NCI-H1105 (cell line): Measurements from ENCODE around the gene LRMDA.

Experiments
- DNase-seq: peaks from one replicate; lab custom pipeline; 2025; lab: John Stamatoyannopoulos, UW

Gene LRMDA

DNA sequence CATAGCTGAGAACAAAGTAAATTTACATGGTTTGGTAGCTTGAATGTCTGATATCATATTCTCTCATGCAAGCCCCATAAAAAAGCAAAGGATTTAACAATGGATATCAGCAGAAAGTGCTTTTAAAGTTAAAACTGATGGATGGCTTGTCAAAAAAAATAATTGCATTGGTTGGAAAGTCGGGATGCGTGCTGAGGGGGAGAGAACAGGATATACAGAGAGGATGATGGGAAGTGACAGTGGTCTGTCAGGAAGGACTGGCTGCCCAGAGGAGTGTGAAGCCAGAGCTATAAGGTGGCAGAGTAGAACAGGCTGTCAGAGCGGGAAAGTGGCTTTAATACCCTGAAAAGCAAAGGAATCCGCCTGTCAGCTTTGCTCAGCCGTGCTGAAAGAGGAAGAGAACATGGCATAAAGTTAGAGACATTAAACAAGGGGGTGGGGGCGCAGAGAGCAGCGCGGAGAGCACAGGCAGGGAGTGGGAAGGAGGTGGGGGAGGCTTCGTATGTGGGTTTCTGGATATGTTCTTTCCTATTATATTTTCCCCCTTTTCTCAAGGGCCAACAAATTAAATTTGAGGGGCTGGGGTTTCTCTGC is 493.0 kb downstream of the LRMDA start:
- DNase-seq, result no peak

DNA sequence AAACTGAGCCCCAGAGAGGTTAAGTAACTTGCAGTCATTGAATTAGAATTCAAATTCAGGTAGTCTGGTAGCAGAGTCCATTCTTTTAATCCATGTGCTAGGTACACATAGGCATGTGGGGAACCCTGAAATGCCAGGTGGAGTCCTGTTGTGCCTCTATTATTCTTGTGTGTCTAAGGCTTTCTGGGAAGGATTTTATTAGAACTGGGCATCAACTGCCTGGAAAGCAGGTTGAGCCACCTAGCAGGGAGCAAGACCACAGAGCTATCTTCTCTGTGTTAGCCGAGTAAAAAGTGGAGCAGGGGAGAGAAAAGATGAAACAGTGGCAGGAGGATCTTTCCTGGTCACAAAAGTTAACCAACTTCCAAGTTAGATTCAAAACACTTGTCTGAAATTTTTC is 494.6 kb downstream of the LRMDA start:
- DNase-seq, result no peak

DNA sequence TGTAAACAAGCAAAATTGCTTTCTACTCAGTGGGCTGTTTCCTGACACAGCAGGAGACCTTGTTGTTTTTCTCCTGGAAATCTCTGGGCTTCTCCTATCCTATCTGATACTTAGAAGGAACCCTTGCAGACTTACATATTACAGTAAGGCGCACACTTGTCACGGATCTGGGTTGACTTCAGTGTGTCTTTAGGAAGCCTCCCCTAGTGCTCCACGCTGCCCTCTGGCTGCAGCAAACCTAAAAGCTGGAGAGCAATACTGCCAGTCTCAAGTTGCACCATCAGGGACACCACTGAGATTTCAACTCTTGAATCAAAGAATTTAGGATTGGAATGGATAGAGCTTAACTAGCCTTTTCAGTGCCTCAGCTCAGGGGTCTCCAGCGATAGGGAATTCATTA is 495.3 kb downstream of the LRMDA start:
- DNase-seq, result no peak

DNA sequence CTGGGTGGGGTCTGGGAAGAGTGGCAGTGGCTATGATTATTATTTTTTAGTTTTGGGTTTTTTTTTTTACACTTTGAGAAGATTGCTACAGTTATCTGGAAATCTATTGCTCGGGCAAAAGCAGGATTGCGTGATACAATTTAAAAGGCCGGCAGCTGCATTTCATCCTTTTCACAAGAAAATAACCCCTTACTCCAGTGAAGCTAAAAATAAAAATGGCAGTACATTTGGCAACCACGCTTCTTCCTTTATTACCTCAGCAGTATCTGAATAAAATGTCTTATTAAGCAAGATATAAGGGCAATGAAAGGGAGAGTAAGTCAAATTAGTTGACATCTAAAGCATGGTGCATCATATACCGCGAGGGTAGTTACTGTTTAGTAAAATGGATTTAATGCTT is 496.8 kb downstream of the LRMDA start:
- DNase-seq, result no peak

DNA sequence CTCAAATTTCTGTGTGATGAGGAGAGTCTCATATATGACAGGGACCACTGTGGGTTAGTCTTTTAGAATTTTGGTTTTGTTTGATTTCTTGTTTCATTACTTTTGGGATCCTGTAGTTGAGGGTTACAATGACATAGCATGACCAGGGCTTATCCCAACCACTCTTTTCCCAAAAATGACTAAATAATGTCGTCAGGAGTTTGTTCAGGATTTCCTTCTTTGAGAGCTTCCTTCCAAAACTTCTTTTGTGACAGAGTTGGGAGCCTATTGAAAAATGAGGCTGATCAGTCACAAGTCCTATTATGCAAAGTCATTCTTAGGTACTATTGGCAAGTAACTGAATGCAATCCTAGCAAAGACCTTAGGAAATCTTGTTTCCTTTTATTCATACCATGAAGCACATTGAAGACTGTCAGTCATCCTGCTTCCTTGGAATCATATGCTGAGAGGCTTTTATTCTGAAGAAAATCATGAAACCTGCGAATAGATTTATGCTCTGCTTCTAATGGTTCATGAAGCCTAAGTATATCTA is 498.3 kb downstream of the LRMDA start:
- no peak for DNase-seq

DNA sequence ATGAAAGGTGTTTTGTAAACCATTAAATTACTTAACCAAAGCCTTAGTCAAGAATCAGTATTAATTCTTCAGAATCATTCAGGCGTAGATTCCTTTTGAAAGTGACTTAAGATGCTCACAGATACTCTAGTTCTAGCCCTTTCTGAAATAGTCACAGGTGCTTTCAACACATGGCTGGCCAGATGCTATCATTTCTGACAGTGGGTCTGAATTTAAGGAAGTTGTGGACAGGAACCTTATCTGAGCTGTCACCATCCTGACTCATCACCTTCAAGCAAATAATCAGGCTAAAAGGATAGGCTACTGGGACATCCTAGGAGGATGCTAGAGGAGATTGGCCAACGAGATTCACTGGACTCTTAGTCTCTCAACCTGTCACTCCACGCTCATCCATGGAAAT is 501.5 kb downstream of the LRMDA start:
- no peak for DNase-seq

DNA sequence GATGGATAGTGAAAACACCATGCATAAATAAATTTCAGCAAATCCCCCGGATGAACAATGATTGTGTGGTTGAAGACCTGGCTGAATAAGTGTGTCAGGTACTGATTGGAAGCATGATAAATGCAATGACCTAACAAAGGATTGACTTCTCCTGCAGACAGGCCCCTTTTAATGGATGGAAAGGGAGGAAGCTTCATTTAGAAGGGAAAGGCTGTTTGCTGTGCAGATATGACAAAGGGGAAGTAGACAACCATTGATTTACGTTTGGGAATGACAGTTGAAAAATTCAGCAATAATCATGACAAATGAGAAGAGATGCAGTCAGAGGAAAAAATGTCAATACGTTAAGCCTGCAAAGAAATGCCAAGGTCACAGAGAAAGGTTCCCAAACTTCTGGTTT is 503.8 kb downstream of the LRMDA start:
- DNase-seq, result no peak

DNA sequence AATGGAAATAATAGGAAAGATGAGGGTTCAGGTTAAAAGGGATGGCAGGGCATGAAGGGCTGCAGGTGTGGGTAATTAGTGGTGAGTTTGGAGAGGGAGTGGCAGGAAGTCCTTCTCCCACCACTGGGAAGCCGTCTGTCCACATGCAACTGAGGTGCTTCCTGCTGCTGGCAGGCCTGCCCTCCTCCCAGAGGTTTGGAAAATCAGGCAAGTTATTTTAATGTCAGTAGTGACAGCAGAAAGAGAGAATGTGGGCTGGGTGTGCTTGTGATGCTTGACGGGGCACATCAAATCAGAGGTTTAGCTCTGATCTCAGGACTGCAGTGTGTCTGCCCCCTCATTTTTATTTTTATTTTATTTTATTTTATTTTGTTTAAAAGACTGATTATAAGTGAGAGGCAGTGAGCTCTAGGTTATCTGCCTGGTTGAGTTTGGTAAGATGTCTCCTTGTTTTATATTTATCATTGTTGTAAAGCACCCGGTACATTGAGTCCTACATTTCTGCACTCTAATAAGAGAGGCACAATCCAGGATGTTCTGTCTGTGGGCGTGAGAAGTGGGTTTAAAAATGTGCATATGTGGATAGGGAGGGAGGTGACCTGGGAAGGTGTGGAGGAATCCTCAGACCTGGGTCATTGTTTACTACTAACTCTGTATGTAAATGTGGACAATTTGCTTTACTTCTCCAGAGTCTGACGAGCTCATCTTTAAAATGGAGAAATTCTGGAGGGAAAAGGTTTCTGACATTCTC is 504.4 kb downstream of the LRMDA start:
- DNase-seq, result no peak

DNA sequence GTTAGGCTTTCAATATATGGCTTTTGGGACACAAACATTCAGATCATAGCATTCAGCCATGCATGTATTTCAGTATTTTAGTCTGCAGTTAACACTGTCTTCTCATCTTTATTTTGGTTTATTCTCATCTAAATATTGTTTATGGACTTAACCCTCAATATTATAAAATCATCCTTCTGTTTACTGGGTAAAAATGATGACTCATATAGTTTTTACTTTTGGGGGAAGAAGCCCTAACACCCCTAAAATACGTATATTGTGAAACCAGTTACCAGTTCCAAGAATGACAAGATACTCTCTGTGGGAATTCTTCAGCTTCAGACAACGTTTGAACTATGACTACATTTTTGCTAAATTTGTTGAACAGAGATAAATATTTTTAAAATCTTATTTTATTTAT is 505.4 kb downstream of the LRMDA start:
- DNase-seq, result no peak

DNA sequence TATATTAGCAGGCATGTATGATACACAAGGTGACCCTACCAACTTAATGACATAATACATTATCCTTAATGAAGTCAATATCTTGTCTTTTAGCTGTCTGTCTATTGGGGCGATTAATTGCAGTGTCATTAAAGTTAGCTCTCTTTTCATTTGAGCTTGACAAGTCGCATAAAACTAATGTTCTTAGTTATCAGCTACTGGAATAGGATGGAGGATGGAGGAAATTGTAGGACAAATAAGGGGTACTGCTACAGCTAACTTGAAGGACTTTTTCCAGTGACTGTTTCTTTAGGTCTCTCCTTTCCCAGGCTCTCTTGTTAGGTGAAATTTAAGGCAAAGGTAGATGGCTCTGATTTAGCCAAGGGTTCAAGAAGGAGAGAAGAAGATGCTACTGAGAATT is 506.4 kb downstream of the LRMDA start:
- no peak for DNase-seq

DNA sequence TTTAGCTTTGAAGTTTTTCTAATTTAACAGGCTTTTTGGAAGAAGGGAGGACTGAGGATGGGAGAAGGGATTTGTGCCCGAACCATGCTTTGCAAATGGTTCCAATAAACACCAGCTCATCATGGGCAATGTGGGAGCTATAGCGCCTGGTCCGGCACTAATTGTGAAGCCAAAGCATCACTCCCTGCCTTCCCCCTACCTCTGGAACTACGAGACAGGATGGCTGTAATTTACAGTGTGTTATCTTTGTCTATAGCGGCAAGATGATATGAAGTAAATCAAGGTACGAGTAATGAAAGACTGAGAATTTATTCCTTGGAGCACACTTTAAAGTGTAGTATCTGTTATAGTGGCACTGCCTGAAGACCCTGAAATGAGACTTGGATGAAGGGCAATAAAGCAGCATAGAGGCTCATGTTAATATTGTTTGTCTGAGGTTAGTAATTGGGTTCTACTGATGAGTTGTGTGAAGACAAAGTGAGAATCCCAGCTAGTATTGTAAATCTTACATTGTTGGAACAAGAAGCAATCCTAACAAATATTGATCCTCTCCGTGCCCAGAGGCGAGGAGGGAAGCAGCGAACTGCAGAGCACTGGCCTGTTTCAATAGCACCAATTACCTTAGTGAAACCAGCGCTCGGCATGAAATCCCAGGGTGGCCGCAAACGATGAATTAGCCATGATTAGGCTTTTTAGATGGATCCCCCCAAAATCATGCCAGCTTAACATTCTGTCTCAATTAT is 507.1 kb downstream of the LRMDA start:
- no peak for DNase-seq

DNA sequence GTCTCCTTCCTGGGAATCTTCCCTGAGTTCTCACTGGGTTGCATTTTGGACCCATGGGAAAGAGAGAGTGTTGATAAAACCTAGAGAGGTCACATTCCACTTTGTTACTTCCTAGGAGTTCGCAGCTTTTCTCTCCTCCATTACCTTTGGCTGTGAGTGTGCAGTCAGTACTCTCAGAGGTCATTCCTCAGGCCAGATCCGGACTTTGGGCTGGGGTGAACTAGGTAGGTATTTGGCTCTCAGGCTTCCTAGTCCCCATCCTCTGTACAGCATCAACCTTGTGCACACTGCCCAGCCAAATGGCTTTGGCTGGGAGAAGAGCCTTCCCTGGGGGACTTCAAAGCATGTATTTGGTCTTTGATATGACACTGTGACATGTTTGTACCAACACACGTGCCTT is 508.1 kb downstream of the LRMDA start:
- DNase-seq, result no peak

DNA sequence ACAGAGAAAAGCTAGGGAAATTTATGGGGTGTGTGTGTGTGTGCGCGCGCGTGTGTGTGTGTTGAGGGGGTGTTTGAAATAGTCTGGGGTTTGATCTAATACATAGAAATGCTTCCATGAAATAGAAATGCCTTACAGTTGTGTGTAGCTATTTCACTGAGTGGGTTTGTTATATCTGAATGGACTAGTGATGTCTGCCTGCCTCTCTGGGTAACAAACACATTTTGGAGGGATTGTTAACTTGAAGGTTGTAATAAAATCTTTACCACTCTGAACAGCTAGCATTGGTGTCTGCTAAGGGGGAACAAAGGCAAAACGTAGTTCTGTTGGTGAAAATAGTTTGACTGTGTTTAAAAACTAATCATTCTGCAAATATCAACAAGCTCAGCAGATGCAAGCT is 509.3 kb downstream of the LRMDA start:
- DNase-seq, result no peak

DNA sequence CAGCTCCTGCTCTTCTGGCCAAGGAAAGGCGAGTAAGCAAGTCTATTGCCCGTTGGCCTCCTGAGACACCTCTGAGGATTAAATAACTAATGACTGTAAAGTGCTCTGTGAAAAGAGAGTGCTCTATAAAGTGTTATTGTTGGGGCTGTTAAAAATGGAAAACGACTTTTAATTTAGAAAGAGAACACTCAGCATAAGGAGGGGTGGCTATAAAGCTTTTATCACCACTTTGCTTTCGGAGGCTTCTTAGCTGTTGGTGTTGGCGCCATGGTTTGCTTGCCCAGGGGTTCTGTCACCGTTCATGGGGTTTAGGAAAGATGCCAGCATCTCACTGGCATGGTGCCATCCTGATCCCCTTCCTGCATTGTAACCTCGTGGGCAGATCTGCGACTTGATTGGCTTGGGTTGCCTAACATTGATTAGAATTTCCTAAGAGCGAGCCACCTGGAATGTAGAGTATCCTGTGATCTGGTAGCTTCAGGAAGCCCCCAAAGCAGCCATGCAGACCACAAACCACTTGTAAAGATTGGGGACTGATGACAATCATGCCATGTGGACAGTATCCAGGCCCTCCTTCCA is 509.9 kb downstream of the LRMDA start:
- DNase-seq, result peak; percentile 73

DNA sequence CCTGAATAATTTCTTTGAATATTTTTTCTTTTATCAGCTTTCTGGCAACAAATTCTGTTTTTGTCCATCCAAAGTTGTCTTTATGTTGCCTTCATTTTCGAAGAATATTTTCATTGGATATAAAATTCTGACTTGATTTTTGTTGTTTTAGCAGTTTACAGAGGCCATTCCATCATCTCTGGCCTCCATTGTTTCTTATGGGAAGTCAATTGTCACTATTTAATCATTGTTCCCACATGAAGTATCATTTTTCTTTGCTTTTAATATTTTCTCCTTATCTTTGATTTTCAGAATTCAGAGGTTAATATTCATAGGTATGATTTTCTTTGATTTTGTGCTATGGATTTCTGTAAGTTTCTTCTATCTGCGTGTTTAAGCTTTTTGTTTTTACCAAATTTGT is 512.6 kb downstream of the LRMDA start:
- no peak for DNase-seq

DNA sequence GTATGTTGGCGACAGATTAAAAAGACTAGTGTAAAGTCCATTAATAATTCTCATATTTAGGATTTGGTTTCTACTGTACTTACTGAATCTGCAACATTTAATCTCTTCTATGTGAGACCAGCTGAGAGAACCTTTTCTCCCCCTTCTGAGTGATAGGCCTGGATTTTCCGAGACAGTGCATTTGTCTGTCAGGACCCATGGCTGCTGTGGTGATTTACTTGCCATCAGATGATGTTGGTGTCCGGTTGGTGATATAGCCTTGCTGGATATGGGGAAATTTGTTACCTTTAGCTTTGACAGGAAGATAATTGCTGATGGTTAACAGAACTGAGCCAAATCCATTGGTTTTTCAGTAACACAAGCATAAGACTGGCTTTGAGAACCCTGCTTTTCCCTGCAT is 517.2 kb downstream of the LRMDA start:
- DNase-seq, result no peak

DNA sequence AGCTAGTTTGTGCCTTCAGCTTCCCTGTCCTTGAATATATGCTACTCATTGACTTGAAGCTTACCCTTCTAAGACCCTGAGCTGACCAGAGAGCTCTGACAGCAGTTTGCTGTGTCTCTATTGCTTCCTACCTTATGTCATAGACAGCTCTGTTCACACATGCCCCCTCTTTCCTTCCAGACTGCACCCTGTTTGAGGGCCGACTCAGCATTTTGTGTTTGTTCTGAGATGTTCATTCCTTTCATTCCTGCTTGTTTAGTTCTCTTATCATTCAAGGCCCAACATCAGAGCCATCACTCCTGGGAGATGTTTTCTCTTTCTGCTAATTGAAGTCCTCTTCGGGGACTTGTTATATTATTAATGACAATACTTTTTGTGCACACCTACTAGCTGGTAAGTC is 518.9 kb downstream of the LRMDA start:
- no peak for DNase-seq

DNA sequence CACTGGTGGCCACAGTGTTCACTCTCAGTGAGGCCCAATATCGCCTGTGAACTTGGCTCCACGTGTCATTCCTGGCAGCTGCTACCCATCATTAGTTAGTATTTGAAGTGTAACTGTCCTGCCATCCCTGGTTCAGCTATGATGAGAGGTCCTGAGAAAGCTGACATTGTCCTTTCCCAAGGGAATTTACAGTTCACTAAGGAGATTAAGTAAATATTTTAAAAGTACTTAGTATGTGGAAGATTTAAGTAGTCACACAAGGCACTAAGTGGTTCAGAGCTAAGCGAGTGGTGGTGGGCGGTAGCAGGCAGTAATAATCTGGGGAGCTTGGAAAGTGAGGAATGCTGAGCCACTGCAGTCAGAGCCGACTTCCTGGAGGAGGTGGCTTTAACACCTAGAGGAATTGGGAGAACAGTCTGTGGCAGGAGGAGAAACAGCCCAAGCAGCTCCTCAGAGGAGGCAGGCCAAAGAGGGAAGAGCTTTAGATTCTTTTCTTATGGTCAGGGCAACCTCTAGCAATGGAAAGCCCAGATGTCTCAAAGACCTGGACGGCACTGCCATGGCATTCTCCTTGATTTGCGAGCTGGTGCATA is 519.7 kb downstream of the LRMDA start:
- DNase-seq, result no peak

DNA sequence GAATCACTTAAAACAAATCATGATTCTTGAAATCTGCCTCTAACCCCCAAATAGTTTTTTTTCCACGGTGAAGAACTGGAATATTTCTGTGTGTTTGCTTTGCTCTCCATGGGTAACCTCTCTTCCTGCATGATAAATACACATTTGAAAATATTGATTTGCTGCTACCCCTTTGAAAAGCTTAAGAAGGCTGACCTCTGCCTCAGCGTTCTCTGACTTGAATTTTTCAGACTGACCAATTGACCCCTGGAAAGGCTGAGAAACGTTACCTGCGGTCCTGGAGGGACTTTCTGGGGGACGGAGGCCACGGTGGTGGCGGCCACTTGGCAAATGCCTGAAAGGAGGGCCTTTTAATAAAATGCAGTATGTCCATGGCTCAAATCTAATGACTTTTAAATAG is 520.2 kb downstream of the LRMDA start:
- DNase-seq, result no peak

DNA sequence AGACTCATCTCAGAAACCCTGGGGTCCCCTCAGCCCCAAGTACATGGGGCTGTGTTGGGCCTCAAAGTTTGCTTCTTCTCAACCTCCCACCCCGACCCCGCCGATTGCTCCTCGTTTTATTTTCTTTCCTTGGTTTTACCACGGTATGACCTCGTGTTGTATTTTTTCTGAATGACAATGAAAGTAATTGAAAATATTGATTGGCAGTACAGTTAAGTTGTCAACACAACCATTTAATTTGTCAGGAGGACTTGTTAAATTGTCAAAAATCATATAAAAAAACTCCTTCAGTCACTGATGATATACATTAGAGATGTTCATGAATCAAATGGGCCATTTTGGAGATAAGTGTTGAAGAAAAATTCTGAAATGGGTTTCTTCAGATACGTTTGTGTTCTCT is 520.7 kb downstream of the LRMDA start:
- no peak for DNase-seq

DNA sequence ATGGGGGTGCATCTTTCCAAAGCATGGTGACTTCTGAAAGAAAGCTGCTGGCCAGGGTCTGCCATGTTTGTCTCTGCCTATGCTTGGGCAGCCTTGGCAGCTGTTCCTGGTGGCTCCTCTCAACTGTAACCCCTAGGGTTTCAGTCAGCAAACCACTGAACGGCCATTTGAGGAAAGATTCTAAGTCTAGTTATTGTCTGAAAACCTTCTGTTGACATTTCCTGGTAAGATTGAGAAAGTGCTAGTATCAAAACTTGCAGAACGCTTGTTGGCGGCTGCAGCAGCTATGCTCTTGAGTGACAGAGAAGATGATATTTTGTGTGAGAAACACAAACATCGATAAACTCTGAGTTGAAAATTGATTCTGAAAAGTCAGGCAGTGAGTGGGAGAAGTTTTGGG is 523.1 kb downstream of the LRMDA start:
- no peak for DNase-seq

DNA sequence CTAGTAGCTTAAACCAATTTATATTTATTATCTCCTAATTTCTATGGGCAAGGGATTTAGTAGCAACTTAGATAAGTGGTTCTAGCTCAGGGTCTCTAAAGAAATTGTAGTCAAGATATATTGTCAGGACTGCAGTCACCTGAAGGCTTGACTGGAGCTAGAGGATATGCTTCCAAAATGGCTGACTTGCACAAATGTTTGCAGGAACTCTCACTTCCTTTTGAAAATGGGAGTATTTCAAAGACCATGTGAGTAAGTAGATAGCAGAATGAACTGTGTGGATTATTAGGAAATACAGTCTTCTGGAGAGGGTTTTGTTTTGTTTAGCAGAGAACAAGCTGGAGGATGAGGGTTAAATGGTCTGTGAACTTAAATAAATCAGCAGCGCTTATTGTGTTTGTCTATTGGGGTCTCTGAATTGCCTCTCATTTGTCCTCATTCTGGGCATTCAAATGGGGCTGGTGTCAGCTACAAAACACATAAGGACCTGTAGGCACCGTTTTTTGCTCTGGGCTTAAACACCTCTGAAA is 524.6 kb downstream of the LRMDA start:
- no peak for DNase-seq
